SKM-1 (cell line): ENCODE measurements around the gene FYN.

Experiments used
- DNase-seq: peaks from one replicate; lab custom pipeline; 2025; ENCODE audit not compliant: unreplicated experiment; lab: John Stamatoyannopoulos, UW

Gene FYN

GRCh38 chr6:111772381-111772780 is 100.9 kb downstream of the FYN start:
- no peak for DNase-seq

GRCh38 chr6:111771629-111772028 is 101.6 kb downstream of the FYN start:
- no peak for DNase-seq

GRCh38 chr6:111771094-111771432 is 102.2 kb downstream of the FYN start:
- no peak for DNase-seq

DNA sequence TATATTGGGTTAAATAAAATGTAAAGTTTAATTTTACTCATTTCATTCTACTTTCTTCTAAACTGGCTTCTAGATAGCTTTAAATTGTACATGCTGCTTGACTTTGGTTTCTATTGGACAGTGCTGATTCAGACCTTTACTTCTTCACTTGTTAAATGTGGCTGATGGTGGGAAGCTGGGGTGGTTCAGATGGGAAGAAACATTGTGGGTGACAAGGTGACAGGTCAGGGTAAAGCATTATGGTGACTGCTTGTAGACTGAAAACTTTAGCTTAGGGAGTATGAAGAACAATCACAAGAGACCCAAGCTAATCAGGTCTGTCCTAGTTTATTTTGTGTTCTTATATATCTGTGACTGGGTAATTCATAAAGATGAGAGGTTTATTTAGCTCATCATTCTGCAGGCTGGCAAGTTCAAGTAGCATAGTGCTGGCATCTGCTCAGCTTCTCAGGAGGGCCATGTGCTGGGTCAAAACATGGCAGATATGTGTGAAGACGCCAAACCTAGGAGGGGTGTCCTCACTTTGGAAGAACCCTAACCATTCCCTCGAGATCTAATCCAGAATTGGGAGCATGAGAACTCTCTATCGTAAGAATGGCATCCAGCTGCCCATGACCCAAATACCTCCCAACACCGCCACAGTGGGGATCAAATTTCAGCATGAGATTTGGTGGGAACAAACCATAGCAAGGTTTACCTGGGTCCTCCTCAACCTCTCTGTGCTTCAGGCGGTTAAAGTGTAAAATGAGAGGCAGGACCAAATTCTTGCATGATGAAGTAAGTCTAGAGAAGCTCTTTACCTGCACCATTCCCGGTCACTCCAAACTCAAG is 102.8 kb downstream of the FYN start:
- no peak for DNase-seq

DNA sequence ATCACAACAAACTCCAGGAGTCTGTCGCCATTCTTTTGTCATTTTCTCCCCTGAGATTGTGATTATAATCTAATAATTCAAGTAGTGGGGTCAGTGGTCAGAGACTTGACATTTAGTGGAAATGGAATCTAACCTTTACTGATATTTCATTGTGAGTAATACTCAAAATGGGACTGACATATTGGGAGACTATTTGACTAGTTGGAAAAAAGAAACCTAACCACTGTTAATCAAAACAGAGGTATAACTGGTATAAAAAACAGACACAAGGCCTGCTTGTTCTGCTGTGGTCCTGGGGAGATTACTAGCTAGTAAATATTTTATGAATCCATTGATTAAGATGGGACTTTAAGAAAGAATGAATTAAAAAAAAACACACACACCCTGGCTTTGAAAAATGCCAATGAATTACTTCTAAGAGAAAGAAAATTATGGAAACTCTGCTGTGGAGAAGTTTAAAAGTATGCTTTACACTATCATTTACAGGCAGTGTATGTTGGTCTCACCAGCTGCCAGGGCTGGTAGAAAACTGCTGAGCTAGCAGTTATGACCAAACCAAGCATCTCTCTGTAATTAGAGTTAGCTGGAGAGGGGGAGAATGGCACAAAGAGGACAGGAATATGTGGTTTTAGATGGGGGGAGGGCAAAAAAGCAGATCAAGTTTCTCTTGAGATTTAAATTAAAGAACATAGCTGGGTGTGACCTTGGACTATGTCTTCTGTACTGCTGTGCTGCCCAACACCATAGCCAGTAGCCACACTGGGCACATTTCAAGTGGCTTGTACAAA is 103.7 kb downstream of the FYN start:
- DNase-seq = no peak

DNA sequence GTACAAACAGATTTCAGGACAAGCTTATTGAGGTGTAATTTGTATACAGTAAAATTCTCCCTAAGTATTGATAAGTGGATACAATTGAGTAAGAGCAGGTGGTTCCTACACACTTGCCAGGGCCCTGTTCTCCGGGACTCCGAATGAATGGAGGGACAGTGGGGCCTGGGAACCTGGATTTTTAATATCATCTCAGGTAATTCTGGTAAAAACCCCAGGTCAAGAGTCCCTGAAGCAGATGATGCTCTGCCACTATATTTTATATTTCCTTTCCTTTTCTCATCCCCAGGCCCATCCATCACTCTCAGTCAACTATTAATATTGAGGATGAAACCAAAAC is 104.9 kb downstream of the FYN start:
- no peak for DNase-seq

DNA sequence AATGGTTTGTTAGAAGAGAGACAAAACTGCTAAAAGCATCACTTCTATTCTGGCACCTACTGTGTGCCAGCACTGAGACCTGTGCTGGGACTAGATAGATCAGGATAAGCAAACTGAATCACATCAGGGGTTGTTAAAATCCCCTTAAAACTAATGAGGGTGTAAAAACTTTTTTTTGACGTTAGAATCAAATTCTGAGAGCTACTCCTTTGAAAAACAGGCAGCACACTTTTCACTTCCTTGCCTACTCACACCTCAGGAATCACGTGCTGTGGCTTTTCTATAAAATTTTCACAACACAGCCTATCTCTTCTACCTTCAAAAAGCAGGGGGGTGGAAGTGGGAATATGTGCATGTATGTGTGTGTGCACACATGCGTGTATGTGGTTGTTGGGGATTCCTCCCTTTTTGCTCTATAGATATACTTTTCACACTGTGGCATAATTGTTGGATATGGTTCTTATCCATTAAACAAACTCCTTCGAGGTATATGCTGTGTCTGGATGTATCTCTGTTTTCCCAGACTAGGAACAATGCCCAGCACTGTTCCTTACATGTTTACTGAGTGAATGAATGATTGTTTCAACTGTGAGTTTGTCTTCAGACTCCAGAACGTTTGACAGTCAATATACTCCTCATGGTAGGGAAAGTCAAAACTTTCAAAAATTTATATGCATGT is 105.4 kb downstream of the FYN start:
- DNase-seq = no peak

- no peak for DNase-seq
Observed at GRCh38 chr6:111766201-111766857, 106.9 kb downstream of the FYN start.

DNA sequence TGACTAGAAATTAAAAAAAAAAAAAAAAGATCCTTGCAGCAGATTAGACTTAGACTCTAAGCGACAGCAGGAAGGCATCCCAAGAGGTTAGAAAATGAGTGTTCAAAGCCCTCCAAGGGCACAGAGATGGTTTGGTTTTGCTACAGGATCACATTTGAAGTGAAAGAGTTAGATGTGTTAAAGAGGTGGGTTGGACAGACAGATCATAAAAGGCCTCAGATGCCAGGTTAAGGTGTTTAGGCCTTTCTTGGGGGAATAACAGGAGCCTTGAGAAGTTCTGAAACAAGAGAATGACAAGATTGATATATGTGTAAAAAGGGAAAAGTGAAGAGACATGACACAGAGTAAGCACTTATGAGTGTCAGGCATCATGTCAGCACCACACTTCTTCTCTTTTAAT is 107.5 kb downstream of the FYN start:
- DNase-seq = no peak

DNA sequence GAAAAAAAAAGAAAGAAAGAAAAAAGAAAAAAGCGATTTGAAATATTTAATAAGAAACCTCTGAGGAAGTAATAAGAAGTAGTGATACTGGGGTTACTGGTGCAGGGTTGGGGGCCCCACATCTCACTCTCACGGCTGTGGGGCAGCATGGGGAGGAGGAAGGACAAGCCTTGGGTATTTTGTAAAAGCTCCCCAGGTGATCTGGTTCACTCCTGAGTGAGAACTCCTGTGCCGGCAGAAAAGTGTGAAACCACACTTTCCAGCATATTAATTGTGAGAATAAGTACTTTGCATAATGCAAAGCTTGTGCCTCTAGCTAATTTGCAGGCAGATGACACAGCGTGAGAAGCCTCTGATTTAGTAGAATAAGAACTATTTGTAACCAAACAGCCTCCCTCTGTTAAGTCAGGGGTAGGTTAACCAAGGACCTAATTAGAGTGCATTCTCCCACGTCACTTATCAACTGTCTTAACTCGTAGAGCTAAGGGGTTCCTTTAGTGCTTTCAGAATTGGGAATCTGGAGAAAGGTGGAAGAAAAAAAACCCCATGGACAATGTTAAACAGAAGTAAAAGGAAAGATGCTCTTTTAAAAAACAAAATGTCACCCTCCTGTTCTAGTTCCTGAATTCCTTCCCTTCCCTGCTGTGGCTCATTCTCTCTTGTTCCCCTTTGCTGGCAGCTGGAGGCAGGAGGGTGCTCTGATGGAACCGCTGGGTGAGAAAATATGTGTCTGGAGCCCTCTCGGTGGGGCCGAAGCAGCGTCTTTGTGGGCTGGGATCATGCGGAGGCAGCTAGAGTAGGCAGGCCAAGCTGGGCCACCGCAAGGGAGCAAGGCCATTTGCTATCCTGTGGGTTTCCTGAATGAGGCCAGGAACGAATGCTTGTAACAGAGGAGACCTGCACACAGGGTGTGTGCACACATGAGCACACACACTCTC is 108.7 kb downstream of the FYN start:
- DNase-seq = no peak

GRCh38 chr6:111763381-111763780 is 109.9 kb downstream of the FYN start:
- DNase-seq = no peak

DNA sequence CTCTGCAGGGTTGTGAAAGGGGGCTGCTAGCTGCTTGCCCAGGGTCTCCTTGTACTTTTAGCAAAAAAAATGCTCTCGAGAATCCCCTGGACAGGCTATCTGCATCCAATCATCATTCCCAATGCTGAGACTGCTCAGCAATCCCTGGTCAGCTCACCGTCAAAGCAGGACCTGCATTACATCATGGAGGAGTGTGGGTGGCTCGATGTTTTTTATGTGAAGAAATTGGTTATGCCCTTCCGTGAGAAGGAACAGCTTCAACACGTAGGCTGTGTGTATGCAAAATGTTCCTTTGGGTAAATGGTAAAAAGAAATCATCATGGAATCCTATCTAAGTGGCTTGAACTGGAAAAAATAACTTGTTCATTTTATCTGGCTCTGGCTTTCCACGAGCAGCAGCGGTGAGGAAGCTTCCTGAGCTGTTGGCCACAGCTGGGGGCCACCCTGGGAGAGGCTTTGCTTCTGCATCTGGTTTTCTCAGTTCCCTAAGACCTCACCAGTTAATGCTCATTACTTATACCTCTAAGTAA is 111.4 kb downstream of the FYN start:
- no peak for DNase-seq

DNA sequence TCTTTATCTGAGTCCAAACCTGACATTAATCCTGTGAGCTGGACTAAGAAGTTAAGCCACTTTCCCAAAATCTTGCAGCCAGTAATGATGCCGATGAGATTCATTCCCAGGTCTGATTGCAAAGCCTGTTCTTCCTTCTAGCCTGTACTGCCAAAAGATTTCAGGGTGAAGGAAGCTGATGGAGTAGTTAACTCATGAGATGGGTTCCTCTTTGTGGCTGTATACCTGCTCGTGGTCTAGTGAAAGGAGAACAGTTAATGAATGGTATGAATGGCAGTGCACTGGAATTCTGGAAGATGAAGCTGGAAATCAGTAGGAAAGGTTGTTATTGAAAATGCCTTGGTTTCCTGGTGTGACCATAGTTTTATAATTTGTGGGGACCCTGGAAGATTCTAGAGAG is 112.0 kb downstream of the FYN start:
- DNase-seq = no peak

DNA sequence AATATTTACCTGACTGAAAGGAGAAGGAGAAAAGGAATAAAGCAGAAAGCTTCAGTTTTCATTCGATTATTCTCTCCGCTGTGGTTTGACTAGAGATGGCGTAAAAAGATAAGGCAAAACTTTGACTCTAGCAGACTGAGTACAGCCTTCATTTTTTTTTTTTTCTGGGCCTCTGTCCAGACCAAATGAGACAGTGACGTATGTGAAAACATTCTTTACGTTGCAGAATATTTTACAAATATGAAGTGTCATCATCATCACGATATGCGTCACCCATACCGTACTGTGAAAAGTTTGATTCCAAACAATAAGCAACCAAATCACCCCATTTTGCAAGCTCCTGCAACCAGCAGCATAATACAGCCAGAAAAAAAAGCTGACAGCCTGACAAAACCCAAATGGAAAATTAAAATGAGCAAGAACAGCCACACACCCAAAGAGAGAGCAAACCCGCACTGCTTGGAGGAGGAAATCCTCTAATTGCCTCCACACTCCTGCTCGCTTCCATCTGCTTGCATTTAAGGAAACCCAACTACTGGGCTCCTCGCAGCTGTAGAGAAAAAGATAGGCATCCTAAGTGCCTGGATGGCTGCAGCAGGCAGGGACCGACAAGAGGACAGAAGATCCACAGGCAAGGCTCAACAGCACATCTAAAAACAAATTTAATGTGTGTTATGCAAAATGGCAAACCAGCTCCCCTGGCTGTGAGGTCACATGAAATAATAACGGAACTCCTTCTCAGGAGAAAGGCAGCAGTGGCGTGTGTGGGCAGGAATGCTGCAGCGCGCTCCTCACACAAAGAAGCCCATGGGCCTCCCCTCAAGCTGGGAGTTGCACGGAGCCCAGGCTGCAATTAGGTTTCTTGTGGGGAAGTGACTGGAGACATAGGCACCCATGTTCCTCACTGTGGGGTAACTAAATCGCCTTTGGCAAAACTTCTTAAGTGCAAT is 113.1 kb downstream of the FYN start:
- no peak for DNase-seq

DNA sequence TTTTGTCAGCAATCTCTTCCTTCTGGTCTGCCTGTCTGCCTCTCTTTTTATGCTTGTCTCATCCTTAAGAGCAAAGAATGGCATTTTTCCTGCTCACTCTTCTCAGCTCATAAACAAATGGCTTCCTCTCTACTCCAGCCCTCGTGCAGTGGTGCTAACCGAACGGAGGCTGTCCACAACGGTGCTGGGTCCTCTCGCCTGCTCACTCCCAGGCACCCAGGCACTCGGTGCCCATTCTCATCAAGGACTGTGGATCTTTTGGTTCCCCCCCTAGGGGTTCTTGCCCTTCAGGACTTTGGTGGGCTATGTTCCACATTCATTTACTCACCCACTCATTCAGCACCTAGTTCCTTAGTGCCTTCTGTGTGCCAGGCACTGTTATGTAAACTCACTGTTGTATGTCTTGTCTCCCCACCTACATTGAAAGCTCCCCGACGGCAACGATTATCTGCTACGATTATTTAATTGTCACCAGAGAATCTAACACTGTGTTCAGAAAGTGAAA is 113.9 kb downstream of the FYN start:
- DNase-seq = no peak

GRCh38 chr6:111758608-111759329 is 114.5 kb downstream of the FYN start:
- DNase-seq = no peak

GRCh38 chr6:111757342-111757741 is 115.9 kb downstream of the FYN start:
- DNase-seq = no peak

GRCh38 chr6:111754423-111754822 is 118.8 kb downstream of the FYN start:
- DNase-seq = no peak
